ENCODE results near the gene NINJ2.
"Not testable (repeated sequence)": the region's sequence is repeated elsewhere in the genome, so short reads cannot be mapped to it uniquely, and the experiment has no call there.

NINJ2 gene

GRCh38 chr12:669576-669945, 6.3 kb upstream of the NINJ2 start:
- no peak for DNase-seq

- no peak for DNase-seq
Measured at GRCh38 chr12:668090-668481, 4.8 kb upstream of the NINJ2 start.

GRCh38 chr12:666766-667308, 3.6 kb upstream of the NINJ2 start:
- peak; percentile 48 for DNase-seq

- no peak for DNase-seq
Measured at GRCh38 chr12:666066-666465, 2.8 kb upstream of the NINJ2 start.

GRCh38 chr12:664779-665092, 1.5 kb upstream of the NINJ2 start:
- DNase-seq = no peak

- DNase-seq = no peak
Measured at GRCh38 chr12:664075-664778, 982 bp upstream of the NINJ2 start.

- no peak for DNase-seq
Measured at GRCh38 chr12:662566-663292, 516 bp downstream of the NINJ2 start.

GRCh38 chr12:661720-662486, 1.3 kb downstream of the NINJ2 start:
- DNase-seq = no peak

- no peak for DNase-seq
Measured at GRCh38 chr12:659090-659683, 4.1 kb downstream of the NINJ2 start.

- DNase-seq = no peak
Measured at GRCh38 chr12:650983-651382, 12.3 kb downstream of the NINJ2 start.

- DNase-seq = no peak
Measured at GRCh38 chr12:647385-648085, 15.7 kb downstream of the NINJ2 start.

GRCh38 chr12:646442-647384, 16.5 kb downstream of the NINJ2 start:
- no peak for DNase-seq

- no peak for DNase-seq
Measured at GRCh38 chr12:645563-646071, 17.6 kb downstream of the NINJ2 start.

- DNase-seq = no peak
Measured at GRCh38 chr12:644818-645552, 18.3 kb downstream of the NINJ2 start.

- DNase-seq = no peak
Measured at GRCh38 chr12:644303-644639, 19.0 kb downstream of the NINJ2 start.

- no peak for DNase-seq
Measured at GRCh38 chr12:643475-644302, 19.6 kb downstream of the NINJ2 start.

GRCh38 chr12:642633-643474, 20.4 kb downstream of the NINJ2 start:
- peak; percentile 71 for DNase-seq

- not testable (repeated sequence) for DNase-seq
Measured at GRCh38 chr12:641321-641720, 21.9 kb downstream of the NINJ2 start.

- no peak for DNase-seq
Measured at GRCh38 chr12:640773-641172, 22.5 kb downstream of the NINJ2 start.

All from stimulated activated naive CD4-positive, alpha-beta T cell treated with Interleukin-2 at 50 U/mL for 16 hours (primary cell).